ENCODE data around the gene CD320. TPM values are rescaled to one million over a fixed set of nuclear protein-coding genes. Genes with fewer than 3 reads are reported as not detected.
A peak's percentile ranks its signal among the peaks of the same experiment; 100 is the strongest.
"Not testable (repeated sequence)": the region's sequence is repeated elsewhere in the genome, so short reads cannot be mapped to it uniquely, and the experiment has no call there.

Gene CD320
- 10 to 100 TPM; 17.1 to 17.6 TPM for total RNA-seq
- 35.4 TPM for polyA plus RNA-seq (2013, experiment 1 of 2)
- 33.3 TPM for polyA plus RNA-seq (2013, experiment 2 of 2)
- 7.7 to 95.7 (median 18.4) reads per million in 172 experiments for total RNA-seq

DNA sequence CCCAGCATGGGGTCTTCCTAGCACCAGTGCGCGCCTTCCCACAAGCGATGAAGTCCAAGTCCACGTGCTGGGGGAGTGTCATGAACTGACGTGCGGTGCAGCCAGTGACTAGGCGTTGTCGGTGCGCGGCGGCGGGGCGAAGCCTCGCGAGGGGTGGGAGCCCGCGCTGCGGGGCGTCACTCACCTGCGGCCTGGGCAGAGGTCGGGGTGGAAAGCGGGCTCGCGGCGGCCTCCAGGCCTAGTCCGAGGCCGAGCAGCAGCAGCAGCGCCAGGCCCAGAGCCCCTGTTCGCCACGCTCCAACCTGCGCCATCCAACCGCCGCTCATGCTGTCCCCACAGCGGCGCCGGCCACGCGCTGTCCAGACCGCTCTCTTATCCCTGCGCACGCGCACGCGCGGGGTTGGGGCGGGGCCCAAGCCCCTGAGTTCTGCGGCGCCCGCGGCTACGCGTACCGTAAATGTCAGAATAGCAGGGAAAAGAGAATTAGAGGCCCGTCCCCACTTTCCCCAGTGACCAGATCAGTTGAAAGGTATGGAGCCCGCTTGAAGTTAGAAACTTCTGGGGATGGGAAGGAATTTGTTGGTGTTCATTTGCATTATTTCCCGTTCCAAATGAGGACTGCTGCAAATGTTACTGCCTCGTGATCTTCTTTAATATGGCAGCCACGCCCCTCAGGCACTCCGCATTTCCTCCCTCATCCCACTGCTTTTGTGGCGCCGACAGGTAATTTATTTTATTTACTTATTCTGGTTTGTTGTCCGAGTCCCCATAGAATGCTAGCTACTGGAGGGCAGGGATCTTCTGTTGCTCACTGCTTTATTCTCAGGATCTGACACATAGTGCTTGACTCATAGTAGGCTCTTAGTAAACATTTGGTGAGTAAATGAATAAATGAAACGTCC is at the start of gene CD320:
Gene CD320 (minus strand): TSS at position 394 of the 902 bp plus-strand sequence. CDS start 68 bp downstream, at position 326.
- H3K27ac Mint-ChIP-seq: peak within 1 kb of the TSS; percentile 83
- peak within 1 kb of the TSS; percentile 93 for H3K4me3 Mint-ChIP-seq
- Histone ChIP-seq H3K4me3 (ENCODE audit: low read length) (peak within 1 kb of the TSS; percentile 67), H3K27me3 (ENCODE audit: control insufficient read depth in 1 of 2, insufficient read depth in 2 of 2, low read length in 2 of 2) (no peaks in the 10 kb centered on the region), H3K4me1 (ENCODE audit: insufficient read depth, low read length) (peaks cover 47% of the 10 kb centered on the region), H3K27ac (ENCODE audit: low read depth in 1 of 2, low read length in 2 of 2) (peak within 1 kb of the TSS; percentile 52 to 72), H3K36me3 (ENCODE audit: insufficient read depth, low read length) (peaks cover 39% of the 10 kb centered on the region), H3K9me3 (ENCODE audit: control insufficient read depth in 1 of 2, insufficient read depth in 1 of 2, low read length in 2 of 2) (no peaks in the 10 kb centered on the region)
- ChIA-PET POLR2A (interaction anchor here (0.9 kb wide), 1 partner anchor 11 kb away, joined by 3 read pairs; no protein-coding TSS in a partner anchor), CTCF (no interaction called here)
- H3K4me1 Mint-ChIP-seq (ENCODE audit: low read depth): peaks cover 39% of the 10 kb centered on the region
- TF ChIP-seq, protein P1, sequence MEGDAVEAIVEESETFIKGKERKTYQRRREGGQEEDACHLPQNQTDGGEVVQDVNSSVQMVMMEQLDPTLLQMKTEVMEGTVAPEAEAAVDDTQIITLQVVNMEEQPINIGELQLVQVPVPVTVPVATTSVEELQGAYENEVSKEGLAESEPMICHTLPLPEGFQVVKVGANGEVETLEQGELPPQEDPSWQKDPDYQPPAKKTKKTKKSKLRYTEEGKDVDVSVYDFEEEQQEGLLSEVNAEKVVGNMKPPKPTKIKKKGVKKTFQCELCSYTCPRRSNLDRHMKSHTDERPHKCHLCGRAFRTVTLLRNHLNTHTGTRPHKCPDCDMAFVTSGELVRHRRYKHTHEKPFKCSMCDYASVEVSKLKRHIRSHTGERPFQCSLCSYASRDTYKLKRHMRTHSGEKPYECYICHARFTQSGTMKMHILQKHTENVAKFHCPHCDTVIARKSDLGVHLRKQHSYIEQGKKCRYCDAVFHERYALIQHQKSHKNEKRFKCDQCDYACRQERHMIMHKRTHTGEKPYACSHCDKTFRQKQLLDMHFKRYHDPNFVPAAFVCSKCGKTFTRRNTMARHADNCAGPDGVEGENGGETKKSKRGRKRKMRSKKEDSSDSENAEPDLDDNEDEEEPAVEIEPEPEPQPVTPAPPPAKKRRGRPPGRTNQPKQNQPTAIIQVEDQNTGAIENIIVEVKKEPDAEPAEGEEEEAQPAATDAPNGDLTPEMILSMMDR (IDR thresholded peaks at IDR 0.05): no peak
- ATAC-seq (ENCODE audit: poor library complexity): peak; percentile 83
- H3K9me3 Mint-ChIP-seq: no peaks in the 10 kb centered on the region
- H3K27me3 Mint-ChIP-seq: no peaks in the 10 kb centered on the region
- intact Hi-C loops (cut with DNase I, micrococcal nuclease): loop anchor here in 1 of 2 experiments (1.0 to 5.0 kb wide), 3 partner anchors 13 to 1111 kb away; partner anchors contain the start of genes NDUFA7 and RPS28
- peaks cover 36% of the 10 kb centered on the region for H3K36me3 Mint-ChIP-seq (ENCODE audit: low read depth)
- DNase-seq: peak; percentile 66 to 92 (median 81)

DNA sequence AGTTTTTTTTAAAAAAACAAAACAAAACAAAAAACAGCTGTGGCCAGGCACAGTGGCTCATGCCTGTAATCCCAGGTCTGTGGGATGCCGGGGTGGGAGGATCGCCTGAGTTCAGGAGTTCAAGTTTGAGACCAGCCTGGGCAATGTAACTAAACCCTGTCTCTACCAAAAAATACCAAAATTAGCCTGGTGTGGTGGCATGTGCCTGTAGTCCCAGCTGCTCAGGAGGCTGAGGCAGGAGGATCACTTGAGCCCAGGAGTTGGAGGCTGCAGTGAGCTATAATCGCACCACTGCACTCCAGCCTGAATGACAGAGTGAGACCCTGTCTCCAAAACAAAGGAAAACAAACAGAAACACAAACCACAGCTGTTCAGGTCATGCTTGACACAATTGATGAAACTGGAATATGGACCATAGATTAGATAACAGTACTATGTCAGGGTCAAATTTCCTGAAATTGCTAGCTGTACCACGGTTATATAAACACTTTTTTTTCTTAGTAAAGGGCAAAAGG is 48.9 kb upstream of the CD320 start:
- H3K4me1 ChIP-seq (ENCODE audit: insufficient read depth, low read length): peaks cover 6% of the 10 kb centered on the region
- no peak overlapping the region for H3K27ac ChIP-seq (ENCODE audit: low read depth in 1 of 2, low read length in 2 of 2)
- intact Hi-C loops (cut with DNase I, micrococcal nuclease): loop anchor here in 1 of 2 experiments (10.0 kb wide), 2 partner anchors 228 to 718 kb away; no protein-coding TSS in a partner anchor
- H3K27me3 Mint-ChIP-seq: peaks cover 10% of the 10 kb centered on the region
- ChIA-PET CTCF (no interaction called here), POLR2A (interaction anchor here (0.5 kb wide), 1 partner anchor 117 kb away, joined by 3 read pairs; no protein-coding TSS in a partner anchor)
- TF ChIP-seq, protein P1 (IDR thresholded peaks at IDR 0.05): no peak
- no peak for DNase-seq
- peaks cover 9 to 15% of the 10 kb centered on the region in 2 experiments for H3K27me3 ChIP-seq (ENCODE audit: control insufficient read depth in 1 of 2, insufficient read depth in 2 of 2, low read length in 2 of 2)
- peaks cover 4% of the 10 kb centered on the region for H3K4me1 Mint-ChIP-seq (ENCODE audit: low read depth)
- no peak overlapping the region for H3K27ac Mint-ChIP-seq
- H3K36me3 Mint-ChIP-seq (ENCODE audit: low read depth): no peaks in the 10 kb centered on the region
- ATAC-seq (ENCODE audit: poor library complexity): no peak
- H3K4me3 Mint-ChIP-seq: no peak overlapping the region
- peaks cover 0 to 3% of the 10 kb centered on the region in 2 experiments for H3K9me3 ChIP-seq (ENCODE audit: control insufficient read depth in 1 of 2, insufficient read depth in 1 of 2, low read length in 2 of 2)
- no peaks in the 10 kb centered on the region for H3K9me3 Mint-ChIP-seq
- no peak overlapping the region for H3K4me3 ChIP-seq (ENCODE audit: low read length)
- H3K36me3 ChIP-seq (ENCODE audit: insufficient read depth, low read length): no peaks in the 10 kb centered on the region

DNA sequence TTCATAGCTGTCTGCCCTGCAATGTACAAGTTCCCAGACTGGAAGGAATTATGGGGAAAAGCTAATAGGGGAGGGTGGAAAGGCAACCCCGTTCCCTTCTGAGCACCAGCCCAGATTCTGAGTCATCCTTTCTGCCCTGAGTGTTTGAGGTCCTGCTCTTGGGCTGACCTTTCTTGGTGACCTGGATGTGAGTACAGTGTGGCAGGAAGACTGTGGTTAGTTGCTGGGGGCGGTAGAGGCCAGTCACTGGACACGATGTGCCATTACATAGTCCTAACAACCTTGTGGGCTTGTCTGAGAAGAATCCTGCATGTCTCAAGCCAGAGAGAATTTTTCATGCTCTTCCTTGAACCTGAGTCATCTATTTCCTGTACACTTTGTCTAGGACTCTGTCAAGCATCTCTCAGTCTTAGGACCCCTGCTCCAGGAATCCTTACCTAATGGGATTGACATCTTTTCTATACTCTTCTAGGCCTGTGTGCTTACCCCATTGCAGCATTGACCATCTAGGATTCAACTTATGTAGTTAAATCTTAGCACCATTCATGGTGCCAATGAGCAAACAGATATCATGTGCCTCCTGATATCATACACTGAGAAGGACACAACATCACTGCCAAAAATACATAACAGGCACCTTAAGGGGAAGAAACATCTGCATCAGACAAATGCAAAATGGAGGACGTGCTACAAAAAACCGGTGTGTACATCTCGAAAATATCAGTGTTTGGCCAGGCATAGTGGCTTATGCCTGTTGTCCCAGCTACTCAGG is 47.7 kb upstream of the CD320 start:
- DNase-seq (no peak), ATAC-seq (ENCODE audit: poor library complexity) (no peak)
- Mint-ChIP-seq H3K27me3 (peaks cover 14% of the 10 kb centered on the region), H3K27ac (no peak overlapping the region), H3K4me3 (no peak overlapping the region), H3K9me3 (no peaks in the 10 kb centered on the region), H3K4me1 (ENCODE audit: low read depth) (peaks cover 4% of the 10 kb centered on the region), H3K36me3 (ENCODE audit: low read depth) (no peaks in the 10 kb centered on the region)
- intact Hi-C loops (cut with DNase I, micrococcal nuclease): loop anchor here (1.0 to 10.0 kb wide), 5 partner anchors 150 to 719 kb away; no protein-coding TSS in a partner anchor
- Histone ChIP-seq H3K4me1 (ENCODE audit: insufficient read depth, low read length) (peaks cover 6% of the 10 kb centered on the region), H3K36me3 (ENCODE audit: insufficient read depth, low read length) (no peaks in the 10 kb centered on the region), H3K27me3 (ENCODE audit: control insufficient read depth in 1 of 2, insufficient read depth in 2 of 2, low read length in 2 of 2) (peaks cover 5 to 14% of the 10 kb centered on the region in 2 experiments), H3K27ac (ENCODE audit: low read depth in 1 of 2, low read length in 2 of 2) (no peak overlapping the region), H3K4me3 (ENCODE audit: low read length) (no peak overlapping the region), H3K9me3 (ENCODE audit: control insufficient read depth in 1 of 2, insufficient read depth in 1 of 2, low read length in 2 of 2) (no peaks in the 10 kb centered on the region)
- ChIA-PET POLR2A (no interaction called here), CTCF (interaction anchor here (1.4 kb wide), 1 partner anchor 150 kb away, joined by 3 read pairs; no protein-coding TSS in a partner anchor)
- TF ChIP-seq, protein P1 (IDR thresholded peaks at IDR 0.05): no peak

DNA sequence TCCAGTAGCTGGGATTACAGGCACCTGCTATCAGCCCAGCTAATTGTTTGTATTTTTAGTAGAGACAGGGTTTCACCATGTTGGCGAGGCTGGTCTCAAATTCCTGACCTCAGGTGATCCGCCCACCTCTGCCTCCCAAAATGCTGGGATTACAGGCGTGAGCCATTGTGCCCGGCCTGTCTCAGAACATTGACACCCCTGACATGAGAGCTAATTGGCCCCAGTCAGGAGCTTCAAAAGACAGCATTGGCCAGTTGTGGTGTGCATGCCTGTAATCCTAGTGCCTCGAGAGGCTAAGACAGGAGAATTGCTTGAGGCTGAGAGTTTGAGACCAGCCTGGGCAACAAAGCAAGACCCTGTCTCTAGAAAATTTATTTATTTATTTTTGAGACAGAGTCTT is 44.7 kb upstream of the CD320 start:
- H3K27me3 Mint-ChIP-seq: peaks cover 26% of the 10 kb centered on the region
- intact Hi-C loops (cut with DNase I, micrococcal nuclease): loop anchor here in 1 of 2 experiments (10.0 kb wide), 2 partner anchors 232 to 722 kb away; no protein-coding TSS in a partner anchor
- H3K4me1 ChIP-seq (ENCODE audit: insufficient read depth, low read length); H3K27ac ChIP-seq (ENCODE audit: low read depth in 1 of 2, low read length in 2 of 2); H3K36me3 Mint-ChIP-seq (ENCODE audit: low read depth); H3K27ac Mint-ChIP-seq; H3K9me3 Mint-ChIP-seq; H3K4me1 Mint-ChIP-seq (ENCODE audit: low read depth); H3K9me3 ChIP-seq (ENCODE audit: control insufficient read depth in 1 of 2, insufficient read depth in 1 of 2, low read length in 2 of 2); ATAC-seq (ENCODE audit: poor library complexity); H3K4me3 ChIP-seq (ENCODE audit: low read length); H3K4me3 Mint-ChIP-seq; DNase-seq; H3K36me3 ChIP-seq (ENCODE audit: insufficient read depth, low read length): not testable (repeated sequence)
- H3K27me3 ChIP-seq (ENCODE audit: control insufficient read depth in 1 of 2, insufficient read depth in 2 of 2, low read length in 2 of 2): peaks cover 2 to 14% of the 10 kb centered on the region in 2 experiments
- ChIA-PET CTCF (interaction anchor here (0.6 to 1.6 kb wide), 2 partner anchors 9 to 61 kb away, joined by 3 to 6 read pairs; partner anchors contain the start of gene MARCHF2), POLR2A (interaction anchor here (1.5 kb wide), 1 partner anchor 60 kb away, joined by 5 read pairs; the partner anchor contains the start of gene MARCHF2)

All from CD4-positive, alpha-beta T cell (primary cell).